NCI-H2196 (cell line): ENCODE data around the gene THOC6.
"Not testable (repeated sequence)": the region's sequence is repeated elsewhere in the genome, so short reads cannot be mapped to it uniquely, and the experiment has no call there.

ENCODE experiments used
- DNase-seq: peaks from one replicate; lab custom pipeline; 2025; ENCODE audit not compliant: unreplicated experiment; lab: John Stamatoyannopoulos, UW

The THOC6 gene

GRCh38 chr16:3069146-3069545, 45.3 kb downstream of the THOC6 start:
- DNase-seq, result not testable (repeated sequence)

GRCh38 chr16:3070608-3071111, 46.8 kb downstream of the THOC6 start:
- no peak for DNase-seq

GRCh38 chr16:3071655-3072054, 47.8 kb downstream of the THOC6 start:
- DNase-seq, result no peak

GRCh38 chr16:3072148-3072547, 48.3 kb downstream of the THOC6 start:
- not testable (repeated sequence) for DNase-seq

GRCh38 chr16:3072576-3073263, 48.9 kb downstream of the THOC6 start:
- DNase-seq, result not testable (repeated sequence)

- no peak for DNase-seq
Measured at GRCh38 chr16:3073448-3073847, 49.6 kb downstream of the THOC6 start.

GRCh38 chr16:3074860-3075522, 51.2 kb downstream of the THOC6 start:
- DNase-seq, result no peak

GRCh38 chr16:3075523-3075915, 51.7 kb downstream of the THOC6 start:
- no peak for DNase-seq

GRCh38 chr16:3075946-3076345, 52.1 kb downstream of the THOC6 start:
- not testable (repeated sequence) for DNase-seq

- DNase-seq, result no peak
Measured at GRCh38 chr16:3076577-3076976, 52.7 kb downstream of the THOC6 start.
